MM.1S (cell line): ENCODE measurements around the gene KCTD11.

Experiments used
- EZH2 ChIP-seq: fragments of 300-600 bp; sonication (generic); optimal IDR thresholded peaks from 2 replicates; pipeline ENCODE3; 2017; ENCODE audit warnings: low read depth, mild to moderate bottlenecking, antibody characterized with exemption, low read length, mixed read lengths
- EZH2phosphoT487 ChIP-seq: fragments of 300-600 bp; sonication (generic); IDR thresholded peaks from 2 replicates; pipeline ENCODE4 v1.6.1; 2018; ENCODE audit warnings: antibody characterized with exemption, low read length
- TF ChIP-seq, protein P1 (sequence below): fragments of 300-600 bp; sonication (generic); IDR thresholded peaks from 2 replicates; pipeline ENCODE4 v1.5.1; 2016; ENCODE audit warnings: antibody characterized with exemption, low read length, mixed read lengths

DNA sequence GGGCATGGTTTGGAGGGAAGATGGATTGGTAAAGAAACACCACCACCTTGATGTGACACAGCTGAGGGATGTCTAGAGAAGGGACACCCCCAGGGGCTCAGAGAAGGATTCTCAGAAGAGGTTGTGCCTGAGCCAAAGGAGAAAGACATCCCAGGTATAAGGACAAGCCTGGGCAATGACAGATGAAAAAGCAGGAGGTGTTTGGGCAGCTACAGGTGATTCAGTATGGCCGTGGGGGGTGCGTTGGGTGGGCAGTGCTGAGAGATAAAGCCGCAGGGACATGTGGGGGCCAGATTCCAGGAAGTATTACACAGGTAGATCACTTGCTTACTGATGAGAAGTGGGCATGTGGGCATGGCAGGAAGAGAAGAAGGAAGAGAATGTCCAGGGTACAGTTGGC lies 9.9 kb downstream of the KCTD11 start:
- TF ChIP-seq EZH2 (no peak), EZH2phosphoT487 (no peak)
- TF ChIP-seq, protein P1, sequence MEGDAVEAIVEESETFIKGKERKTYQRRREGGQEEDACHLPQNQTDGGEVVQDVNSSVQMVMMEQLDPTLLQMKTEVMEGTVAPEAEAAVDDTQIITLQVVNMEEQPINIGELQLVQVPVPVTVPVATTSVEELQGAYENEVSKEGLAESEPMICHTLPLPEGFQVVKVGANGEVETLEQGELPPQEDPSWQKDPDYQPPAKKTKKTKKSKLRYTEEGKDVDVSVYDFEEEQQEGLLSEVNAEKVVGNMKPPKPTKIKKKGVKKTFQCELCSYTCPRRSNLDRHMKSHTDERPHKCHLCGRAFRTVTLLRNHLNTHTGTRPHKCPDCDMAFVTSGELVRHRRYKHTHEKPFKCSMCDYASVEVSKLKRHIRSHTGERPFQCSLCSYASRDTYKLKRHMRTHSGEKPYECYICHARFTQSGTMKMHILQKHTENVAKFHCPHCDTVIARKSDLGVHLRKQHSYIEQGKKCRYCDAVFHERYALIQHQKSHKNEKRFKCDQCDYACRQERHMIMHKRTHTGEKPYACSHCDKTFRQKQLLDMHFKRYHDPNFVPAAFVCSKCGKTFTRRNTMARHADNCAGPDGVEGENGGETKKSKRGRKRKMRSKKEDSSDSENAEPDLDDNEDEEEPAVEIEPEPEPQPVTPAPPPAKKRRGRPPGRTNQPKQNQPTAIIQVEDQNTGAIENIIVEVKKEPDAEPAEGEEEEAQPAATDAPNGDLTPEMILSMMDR, result no peak
